Activated T-helper 9 cell treated with anti-CD3 and anti-CD28 coated beads, Interleukin-2, amount 50 U/mL, for 16 hours (primary cell): Measurements from ENCODE around the gene KRT33A.
"Not testable (repeated sequence)": the region's sequence is repeated elsewhere in the genome, so short reads cannot be mapped to it uniquely, and the experiment has no call there.

Source experiments
- DNase-seq: peaks from one replicate; pipeline ENCODE4 v3.0.0-alpha.2; 2020; ENCODE audit warnings: low read depth

The KRT33A gene

DNA sequence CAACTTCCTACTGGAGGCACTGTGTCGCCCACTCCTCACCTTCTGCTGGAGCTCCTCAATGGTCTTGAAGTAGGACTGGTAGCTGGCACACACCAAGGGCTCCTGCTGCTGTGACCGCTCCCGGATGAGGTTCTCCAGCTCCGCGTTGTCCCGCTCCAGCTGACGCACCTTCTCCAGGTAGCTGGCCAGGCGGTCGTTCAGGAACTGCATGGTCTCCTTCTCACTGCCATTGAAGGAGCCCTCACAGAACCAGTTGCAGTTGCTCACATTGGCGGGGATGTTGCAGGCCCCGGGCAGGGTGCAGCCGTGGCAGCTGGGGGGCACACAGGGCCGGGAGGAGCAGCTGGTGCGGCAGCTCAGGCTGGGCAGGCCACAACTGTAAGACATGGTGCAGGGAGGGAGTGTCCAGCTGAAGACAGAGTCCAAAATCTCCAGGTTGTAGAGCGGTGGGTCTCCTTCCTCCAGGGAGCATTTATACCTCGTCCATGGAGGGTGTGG, at the start of gene KRT33A:
TSS of gene KRT33A (minus strand) at position 448 of the 498 bp plus-strand sequence. CDS start at position 387, 61 bp downstream.
- not testable (repeated sequence) for DNase-seq

DNA sequence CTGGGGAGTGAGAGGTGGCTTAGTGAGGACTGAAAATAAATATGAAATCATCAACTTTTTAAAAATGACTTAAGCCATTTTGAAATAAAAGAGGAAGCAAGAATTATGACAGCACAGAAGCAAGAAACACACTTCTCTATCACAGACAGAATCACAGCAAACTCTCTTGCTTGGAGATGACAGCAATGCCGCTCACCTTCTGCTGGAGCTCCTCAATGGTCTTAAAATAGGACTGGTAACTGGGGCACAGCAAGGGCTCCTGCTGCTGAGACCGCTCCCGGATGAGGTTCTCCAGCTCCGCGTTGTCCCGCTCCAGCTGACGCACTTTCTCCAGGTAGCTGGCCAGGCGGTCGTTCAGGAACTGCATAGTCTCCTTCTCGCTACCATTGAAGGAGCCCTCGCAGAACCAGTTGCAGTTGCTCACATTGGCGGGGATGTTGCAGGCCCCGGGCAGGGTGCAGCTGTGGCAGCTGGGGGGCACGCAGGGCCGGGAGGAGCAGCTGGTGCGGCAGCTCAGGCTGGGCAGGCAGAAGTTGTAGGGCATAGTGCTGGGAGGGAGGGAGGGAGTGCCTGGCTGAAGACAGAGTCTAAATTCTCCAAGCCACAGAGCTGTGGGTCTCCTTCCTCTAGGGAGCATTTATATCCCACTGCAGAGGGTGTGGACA, 46.5 kb upstream of the KRT33A start, which contains the start of gene KRT31:
TSS of gene KRT31 (minus strand) at position 613 of the 665 bp plus-strand sequence. CDS start at position 544, 69 bp downstream.
- DNase-seq = no peak

DNA sequence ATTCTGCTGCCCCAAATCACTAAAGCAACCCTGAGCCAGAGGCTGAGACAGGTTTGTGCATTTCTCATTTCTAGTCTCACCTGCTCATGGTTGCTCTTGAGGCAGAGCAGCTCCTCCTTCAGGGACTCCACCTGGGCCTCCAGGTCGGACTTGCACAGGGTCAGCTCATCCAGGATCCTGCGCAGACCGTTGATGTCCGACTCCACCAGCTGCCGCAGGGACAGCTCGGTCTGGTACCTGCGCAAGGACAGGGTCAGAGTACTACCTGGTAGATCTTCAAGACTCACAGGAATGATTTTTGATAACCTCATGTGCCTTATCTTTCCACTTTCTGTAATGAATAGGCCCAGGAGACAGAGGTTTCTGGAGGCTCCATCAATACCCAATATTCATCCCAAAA, 45.7 kb upstream of the KRT33A start:
- no peak for DNase-seq

DNA sequence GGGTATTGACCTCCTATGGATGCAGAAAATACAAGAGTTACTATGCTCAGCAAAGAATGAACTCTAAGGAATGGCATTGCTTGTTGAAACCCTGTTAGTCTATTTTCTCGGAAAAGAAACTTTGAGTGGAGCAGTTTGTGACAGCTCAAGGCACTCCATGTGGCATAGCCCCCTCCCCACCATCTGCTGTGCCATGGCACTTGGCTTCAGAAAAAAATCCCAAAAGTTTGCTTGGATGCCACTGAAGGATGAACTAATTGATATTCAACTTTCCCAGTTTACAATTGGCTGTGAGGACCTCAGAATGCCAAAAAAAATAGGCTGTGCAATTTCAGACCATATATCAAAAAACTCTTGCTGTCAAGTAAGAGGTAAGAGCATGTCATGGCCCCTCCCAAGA, 45.0 kb upstream of the KRT33A start:
- no peak for DNase-seq

DNA sequence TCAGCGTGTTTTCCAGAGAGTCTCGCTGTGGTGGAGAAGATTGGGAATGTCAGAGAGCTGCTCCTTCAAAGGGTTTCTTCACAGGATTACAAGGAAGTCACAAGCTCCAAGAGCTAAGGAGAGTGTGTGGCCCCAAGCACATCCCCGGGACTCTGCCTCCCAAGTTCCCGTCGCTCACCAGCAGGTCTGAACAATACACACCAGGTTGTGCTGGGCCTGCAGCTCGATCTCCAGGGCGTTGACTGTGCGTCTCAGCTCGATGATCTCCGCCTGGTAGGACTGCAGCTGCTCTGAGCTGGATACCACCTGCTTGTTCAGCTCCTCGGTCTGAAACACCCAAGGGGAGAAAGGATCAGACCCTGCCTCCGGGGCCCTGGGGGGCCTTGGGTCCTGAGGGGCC, 44.4 kb upstream of the KRT33A start:
- not testable (repeated sequence) for DNase-seq

DNA sequence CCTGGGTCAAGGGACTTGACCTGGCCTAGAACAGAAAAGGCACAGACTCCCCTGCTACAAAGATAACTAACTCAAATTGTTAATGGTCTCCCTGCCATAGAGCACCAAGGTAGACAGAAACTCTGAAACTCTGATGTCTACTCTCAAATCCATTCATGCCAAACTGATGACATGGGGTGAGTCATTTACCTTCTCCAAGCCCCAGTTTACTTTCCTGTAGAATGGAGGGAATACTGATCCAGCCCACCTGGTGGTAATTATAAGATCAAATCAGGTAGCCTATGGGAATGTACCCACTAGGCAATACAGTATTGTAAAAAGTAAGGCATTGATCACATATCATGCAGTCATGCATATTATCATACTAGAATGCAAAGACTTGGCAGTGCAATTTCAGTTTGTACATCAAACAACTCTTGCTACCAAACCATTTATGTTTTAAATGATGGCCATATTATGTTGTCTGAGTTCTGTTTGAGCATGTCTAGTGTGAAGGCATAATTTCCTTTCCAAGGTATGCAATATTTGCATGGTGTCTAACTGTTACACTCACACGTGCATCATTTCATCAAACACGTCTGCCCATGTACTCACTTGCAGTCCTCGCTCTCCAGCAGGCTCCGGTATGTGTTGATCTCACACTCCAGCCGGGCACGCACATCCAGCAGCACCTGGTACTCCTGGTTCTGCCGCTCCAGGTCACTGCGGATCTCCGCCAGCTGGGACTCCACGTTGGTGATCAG, 43.8 kb upstream of the KRT33A start:
- no peak for DNase-seq

DNA sequence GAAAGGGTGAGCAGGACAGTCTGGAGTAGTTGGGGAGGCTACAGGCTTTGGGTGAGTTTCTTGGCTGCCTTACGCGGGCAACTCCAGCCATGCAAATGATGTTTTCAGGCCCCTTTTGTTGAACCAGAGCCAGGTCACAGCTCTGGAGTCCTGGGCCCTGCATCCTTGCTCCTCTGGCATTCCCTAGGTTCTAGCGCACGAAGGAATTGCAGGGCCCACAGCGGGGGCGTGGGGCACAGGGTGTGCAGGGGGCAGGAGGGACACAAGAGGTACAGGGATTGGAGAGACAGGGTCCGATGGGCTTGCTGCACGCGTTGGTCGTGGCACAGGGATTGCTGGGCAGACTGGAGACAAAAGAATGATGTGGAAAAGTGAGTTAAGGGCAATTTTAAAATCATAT, 43.2 kb upstream of the KRT33A start:
- DNase-seq = no peak

DNA sequence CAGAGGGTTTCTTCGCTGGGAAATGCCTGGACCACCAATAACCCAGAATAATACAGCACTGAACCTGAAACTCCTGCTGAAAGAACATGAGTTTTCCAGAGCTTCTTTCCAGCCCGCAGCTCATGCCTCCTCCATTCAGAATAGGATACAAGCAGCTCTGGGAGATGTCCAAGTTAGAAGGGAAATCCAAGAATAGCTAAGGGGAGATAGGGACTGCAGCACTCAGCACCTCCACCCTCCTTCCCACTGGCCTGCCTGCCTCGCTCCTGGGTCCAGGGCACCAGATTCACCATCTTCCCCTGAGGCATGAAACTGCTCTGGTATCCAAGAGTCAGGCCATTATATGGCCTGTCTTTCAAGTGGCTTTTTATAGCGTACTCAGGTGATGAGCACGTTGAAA, 42.7 kb upstream of the KRT33A start:
- no peak for DNase-seq

DNA sequence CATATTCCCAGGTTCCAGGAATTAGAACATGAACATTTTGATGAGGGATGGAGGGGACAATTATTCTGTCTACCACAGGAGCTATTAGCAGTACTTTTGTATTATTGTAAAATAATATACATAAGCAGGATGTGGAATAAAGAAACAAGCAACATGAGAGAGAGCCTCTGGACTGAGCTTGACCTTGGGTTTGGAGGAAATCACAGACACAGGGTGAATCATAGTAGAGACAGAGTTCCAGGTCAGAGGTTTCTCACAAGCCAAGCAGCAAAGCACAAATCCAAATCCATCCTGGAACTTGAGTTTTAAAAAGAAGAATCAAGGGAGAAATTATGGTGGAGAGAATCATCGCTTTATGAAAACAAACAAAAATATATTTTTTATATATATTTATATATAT, 41.6 kb upstream of the KRT33A start:
- DNase-seq = no peak

DNA sequence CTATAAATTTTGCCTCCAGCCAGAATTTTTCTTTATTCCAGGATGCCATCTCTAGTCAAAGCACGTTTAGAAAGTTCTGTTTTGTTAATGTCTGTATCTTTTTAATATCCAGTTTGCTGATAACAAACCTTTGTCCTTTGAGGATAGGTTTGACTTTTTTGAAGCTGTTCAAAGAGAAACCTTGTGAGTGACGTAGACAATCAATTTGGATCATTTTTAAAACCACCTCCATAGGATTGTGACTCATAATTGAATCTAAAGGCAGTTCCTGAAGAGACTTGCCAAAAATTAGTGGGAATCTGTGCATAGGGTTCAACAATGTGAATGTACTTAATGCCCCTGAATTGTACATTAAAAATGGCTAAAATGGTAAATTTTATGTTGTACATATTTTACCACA, 40.9 kb upstream of the KRT33A start:
- DNase-seq = no peak

DNA sequence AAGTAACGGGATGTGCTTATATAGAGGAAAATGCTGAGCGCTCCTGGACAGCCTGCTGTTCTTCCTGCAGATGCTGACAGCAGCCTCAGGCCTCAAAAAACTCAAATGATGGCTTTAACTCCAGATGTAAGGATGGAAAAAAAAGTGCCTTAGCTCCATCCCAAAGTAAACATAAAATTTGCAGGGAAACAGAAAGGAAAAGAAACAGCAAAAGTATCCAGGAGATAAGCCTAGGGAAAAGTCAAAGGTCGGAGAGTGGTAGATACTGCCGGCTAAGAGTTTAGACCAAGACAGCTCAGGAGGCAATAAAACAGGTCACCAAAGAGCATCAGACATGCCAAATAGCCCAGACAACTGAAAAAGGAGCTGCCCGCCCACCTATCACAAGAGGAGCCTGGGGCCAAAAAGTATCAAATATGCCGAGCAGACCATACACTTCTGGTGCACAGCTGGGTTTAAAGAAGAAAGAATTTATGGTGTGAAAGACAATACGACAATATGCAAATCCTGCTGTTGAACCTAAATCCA, 39.8 kb upstream of the KRT33A start:
- DNase-seq = no peak

DNA sequence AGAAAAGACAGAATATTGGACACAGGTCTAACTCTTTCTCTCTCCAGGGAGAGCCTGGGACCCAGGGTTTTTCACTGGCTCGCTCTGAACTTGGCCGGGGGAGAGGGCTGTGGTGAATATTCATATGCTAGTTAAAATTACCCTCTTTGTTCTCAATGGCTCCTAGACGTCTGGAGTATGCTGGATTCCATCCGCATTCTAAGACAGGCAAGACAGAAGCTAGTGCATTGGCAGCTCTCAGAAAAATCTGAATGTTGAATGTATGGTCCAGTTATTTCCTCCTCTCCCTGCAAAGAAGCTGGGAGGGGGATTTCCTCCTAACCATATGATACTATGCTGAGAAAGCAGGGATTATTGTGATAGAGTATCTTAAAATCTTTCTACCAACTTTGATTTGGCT, 37.0 kb upstream of the KRT33A start:
- no peak for DNase-seq

DNA sequence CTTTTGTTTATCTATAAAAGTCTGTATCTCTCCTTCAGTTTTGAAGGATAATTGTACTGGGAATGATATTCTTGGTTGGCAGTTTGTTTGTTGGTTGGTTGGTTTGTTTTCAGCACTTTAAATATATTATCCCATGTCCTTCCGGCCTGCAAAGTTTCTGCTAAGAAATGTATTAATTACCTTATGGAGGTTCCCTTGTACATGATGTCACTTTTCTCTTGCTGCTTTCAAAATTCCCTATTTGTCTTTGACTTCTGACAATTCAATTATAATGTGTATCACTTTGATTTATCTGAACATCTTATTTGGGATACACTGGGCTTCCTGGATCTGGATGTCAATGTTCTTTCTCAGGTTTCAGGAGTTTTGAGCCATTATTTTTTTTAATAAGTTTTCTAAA, 35.6 kb upstream of the KRT33A start:
- no peak for DNase-seq

DNA sequence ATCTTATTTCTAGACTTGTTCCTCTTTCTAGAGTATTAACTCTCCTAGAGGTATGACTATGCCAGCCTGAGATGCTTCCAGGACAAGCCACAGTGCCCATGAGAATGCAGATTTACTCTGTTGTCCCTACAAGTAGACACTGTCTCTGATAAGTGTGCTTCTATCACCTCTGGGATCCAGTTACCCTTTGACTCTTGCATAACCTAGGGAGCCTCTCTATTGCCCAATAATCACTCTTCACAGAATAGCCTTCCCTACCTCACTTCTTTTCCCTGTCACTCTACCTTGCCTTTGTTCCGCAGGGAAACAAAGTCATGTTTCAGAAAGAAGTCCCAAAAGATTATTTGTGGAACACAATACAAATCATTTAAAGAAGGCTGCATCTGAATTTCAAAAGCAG, 33.1 kb upstream of the KRT33A start:
- no peak for DNase-seq

DNA sequence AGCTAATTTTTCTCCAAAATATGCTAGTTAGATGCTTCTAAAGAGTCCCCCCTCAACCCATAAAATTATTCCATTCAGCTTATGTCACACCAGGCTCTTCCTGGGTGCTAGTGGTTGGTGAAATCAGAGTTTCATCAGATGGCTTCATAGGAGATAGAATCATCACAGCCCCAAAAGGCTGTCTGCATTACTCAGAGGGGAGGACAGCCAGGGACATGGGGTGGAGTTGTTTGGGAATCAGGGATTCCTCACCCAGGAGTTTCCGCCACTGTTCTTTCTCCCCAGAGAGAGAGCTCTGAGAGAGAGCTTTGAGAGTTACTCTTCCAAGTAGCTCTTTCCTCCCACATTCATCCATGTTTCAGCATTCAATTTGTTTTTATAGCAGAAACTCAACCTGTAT, 31.8 kb upstream of the KRT33A start:
- DNase-seq = no peak

DNA sequence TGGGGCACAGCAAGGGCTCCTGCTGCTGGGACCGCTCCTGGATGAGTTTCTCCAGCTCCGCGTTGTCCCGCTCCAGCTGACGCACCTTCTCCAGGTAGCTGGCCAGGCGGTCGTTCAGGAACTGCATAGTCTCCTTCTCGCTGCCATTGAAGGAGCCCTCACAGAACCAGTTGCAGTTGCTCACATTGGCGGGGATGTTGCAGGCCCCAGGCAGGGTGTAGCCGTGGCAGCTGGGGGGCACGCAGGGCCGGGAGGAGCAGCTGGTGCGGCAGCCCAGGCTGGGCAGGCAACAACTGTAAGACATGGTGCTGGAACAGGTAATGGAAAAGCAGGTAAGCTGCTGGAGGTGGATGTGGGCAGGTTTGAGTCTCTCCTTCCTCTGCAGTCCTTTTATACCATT, 31.3 kb upstream of the KRT33A start, which contains the start of gene KRT34:
TSS of gene KRT34 (minus strand) at position 364 of the 400 bp plus-strand sequence. CDS start at position 304, 60 bp downstream.
- DNase-seq = not testable (repeated sequence)

DNA sequence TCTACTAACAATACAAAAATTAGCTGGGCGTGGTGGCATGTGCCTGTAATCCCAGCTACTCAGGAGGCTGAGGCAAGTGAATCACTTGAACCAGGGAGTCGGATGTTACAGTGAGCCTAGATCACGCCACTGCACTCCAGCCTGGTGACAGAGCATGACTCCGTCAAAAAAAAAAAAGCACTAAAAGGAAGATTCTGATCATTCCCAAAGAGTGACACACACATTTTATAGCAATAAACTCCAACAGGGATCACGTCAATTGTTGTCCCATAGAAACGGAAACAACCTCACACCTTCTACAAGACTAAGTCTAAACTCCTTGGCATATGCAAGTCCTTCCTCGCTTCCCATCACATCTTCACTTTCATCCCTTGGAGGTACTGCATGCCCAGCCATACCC, 29.5 kb upstream of the KRT33A start:
- DNase-seq = not testable (repeated sequence)

DNA sequence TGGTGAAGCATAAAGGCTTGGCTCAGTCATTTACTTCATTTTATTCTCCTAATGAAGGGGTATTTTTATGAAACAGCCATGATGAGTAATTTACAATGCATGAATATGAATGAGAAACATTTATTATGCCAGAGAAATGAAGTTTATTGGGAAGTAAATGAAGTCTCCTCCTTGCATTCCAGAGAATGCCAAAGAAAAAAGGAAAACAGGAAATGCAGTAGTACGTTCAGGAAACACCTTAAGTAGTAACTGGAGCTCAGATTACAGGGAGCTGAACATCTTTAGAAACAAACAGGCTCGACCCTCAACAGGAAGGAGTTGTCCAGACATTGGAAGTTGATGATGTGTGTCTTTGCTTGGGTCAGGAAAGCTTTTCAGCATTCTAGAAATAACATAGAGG, 26.9 kb upstream of the KRT33A start:
- DNase-seq = no peak

DNA sequence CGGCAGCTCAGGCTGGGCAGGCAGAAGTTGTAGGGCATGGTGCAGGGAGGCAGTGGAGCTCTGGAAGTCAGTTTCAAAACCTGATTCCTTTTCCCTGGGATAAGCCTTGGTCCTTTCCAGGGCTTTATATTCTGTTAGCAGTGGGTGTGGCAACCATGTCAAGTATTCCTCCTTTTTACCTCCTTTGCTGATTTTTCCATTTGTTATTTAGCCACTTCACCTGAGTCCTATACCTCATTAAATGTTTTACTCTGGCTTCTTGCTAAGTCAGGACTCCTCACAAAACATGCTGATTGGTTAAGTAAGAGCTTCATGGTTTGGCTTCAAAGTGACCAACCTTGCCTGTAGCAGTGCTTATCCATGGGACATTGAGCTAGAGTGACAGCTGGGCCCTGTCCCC, 19.1 kb upstream of the KRT33A start, which contains the start of gene KRT33B:
TSS of gene KRT33B (minus strand) at position 101 of the 400 bp plus-strand sequence. CDS start at position 38, 63 bp downstream.
- DNase-seq = no peak

DNA sequence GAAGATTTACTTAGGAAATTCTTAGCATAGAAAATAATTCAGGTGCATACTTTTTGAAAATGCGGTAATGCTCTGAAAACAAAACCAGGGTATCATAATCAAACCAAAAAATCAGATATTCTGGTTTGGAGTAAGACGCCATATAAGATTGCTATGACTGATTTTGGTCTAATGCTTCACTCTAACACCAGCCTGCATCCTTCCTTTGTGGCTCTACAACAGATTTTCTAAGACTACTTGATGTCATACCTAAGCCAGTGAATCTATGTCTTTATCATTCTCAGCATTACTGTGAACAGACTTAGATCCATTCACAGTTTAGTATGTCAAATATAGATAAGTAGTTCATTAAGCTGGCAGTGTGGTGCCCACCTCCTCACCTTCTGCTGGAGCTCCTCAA, 18.4 kb upstream of the KRT33A start:
- DNase-seq = no peak

DNA sequence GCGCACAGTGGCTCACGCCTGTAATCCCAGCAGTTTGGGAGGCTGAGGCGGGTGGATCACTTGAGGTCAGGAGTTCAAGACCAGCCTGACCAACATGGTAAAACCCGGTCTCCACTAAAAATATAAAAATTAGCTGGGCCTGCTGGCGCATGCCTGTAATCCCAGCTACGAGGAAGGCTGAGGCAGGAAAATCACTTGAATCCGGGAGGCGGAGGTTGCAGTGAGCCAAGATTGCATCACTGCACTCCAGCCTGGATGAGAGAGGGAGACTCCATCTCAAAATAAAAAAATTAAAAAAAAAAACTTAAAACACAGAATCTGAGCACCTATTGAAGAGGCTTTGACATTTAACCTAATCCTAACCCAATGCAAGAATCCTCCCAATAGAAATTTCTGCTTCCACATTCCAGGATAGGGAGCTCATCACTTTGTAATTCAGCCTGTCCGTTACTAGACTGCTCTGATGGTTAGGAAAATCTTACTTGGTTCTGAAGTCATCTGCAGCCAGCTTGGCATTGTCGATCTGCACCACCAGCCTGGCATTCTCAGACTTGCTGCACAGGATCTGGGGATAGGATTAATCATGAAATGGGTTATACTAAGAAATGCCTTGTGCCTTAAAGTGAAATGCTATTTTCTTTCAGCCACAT, 16.9 kb upstream of the KRT33A start:
- no peak for DNase-seq

DNA sequence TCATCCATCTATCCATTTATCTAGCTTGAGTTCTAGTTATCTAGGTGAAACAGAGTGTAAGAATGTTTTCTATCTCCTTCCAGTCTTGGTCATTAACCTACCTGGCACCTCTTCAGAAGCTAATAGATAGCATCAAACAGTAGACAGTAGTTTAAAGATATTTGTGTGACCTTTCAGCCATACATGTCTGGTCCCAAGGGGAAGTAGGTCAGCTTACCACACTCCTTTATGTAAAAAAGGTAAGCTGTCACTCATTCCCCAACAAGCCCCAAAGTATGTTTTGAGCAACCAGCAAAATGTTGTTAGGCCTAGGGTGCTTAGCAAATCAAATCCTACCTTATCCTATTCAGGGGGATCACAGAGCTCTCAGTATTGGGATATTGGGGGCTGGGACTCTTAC, 15.4 kb upstream of the KRT33A start:
- DNase-seq = no peak
